GM12878 (cell line): Measurements from ENCODE around the gene STK32B. TPM values are rescaled to one million over a fixed set of nuclear protein-coding genes. Genes with fewer than 3 reads are reported as not detected.

Experiments
- ATAC-seq: fragments of 200-7000 bp; cut with Tn5 transposase; 3 replicates; pipeline ENCODE4 v1.9.1; 2020; ENCODE audit warnings: mild to moderate bottlenecking, moderate library complexity
- BruUV-seq: library from RNA; stranded (reverse); fragments of 400-500 nt; replicated peaks from 2 replicates; lab custom pipeline; 2021; lab: Mats Ljungman, UMichigan
- CTCF ChIA-PET: fragments of 300-600 bp; sonication (Branson Sonifier 250); formaldehyde crosslinking; extraction: SDS; loops from one replicate; lab custom pipeline; 2021; ENCODE audit warnings: inconsistent platforms; lab: Yijun Ruan, JAX
- POLR2A ChIA-PET: fragments of 350-600 bp; formaldehyde crosslinking; extraction: SDS; loops from one replicate; lab custom pipeline; 2021; ENCODE audit warnings: inconsistent platforms; lab: Charles Lee
- RAD21 ChIA-PET: fragments of 300-600 bp; sonication (Branson Sonifier 250); formaldehyde crosslinking; loops from one replicate; lab custom pipeline; 2023; ENCODE audit warnings: antibody characterized with exemption; ENCODE audit not compliant: unreplicated experiment; lab: Charles Lee
- SMC1A ChIA-PET: fragments of 300-600 bp; sonication (Branson Sonifier 250); formaldehyde crosslinking; loops from one replicate; lab custom pipeline; 2023; ENCODE audit not compliant: unreplicated experiment, uncharacterized antibody; lab: Charles Lee
- DNase-seq: peaks from one replicate; pipeline ENCODE4 v3.0.0-alpha.2; 2011; ENCODE audit warnings: low read depth, low spot score
- FAIRE-seq: peaks from 3 replicates; lab custom pipeline; 2011; peaks lifted over from hg19 to GRCh38; lab: Jason Lieb, UNC
- H2AFZ ChIP-seq: 2 replicates; pipeline ENCODE4 v1.6.0; 2011; ENCODE audit warnings: low read depth, low read length, control low read depth; ENCODE audit not compliant: control insufficient read depth
- H3K27ac ChIP-seq: 2 replicates; pipeline ENCODE4 v1.5.1; 2011; ENCODE audit warnings: control low read depth; ENCODE audit not compliant: control insufficient read depth, insufficient read depth
- H3K27me3 ChIP-seq, 2 experiments: replicated peaks in 1 of 2; 2 replicates each; pipeline versions ENCODE4 v1.6.0 to v1.6.1; 2011; ENCODE audit warnings: low read length in 1 of 2; ENCODE audit not compliant: control insufficient read depth in 2 of 2, insufficient read depth in 2 of 2
- H3K36me3 ChIP-seq, 2 experiments: 2 replicates each; pipeline ENCODE4 v1.5.1; 2011; ENCODE audit warnings: low read length in 1 of 2; ENCODE audit not compliant: control insufficient read depth in 2 of 2, insufficient read depth in 2 of 2
- H3K4me1 ChIP-seq: 2 replicates; pipeline ENCODE4 v1.6.1; 2011; ENCODE audit warnings: mild to moderate bottlenecking, low read length, moderate library complexity, mixed read lengths; ENCODE audit not compliant: control insufficient read depth, insufficient read depth
- H3K4me2 ChIP-seq: 2 replicates; pipeline ENCODE4 v1.6.0; 2011; ENCODE audit warnings: control low read depth; ENCODE audit not compliant: control insufficient read depth, insufficient read depth
- H3K4me3 ChIP-seq: fragments of 200-600 bp; sonication (generic); 2 replicates; pipeline ENCODE4 v1.5.1; 2016
- H3K79me2 ChIP-seq: 2 replicates; pipeline ENCODE4 v1.6.0; 2011; ENCODE audit warnings: low read length; ENCODE audit not compliant: control insufficient read depth, insufficient read depth
- H3K9ac ChIP-seq: 2 replicates; pipeline ENCODE4 v1.8.0; 2011; ENCODE audit warnings: low read length, control low read depth, mixed read lengths; ENCODE audit not compliant: control insufficient read depth, insufficient read depth
- H3K9me3 ChIP-seq: replicated peaks from 3 replicates; pipeline ENCODE4 v1.5.1; 2011; ENCODE audit warnings: mild to moderate bottlenecking, low read length; ENCODE audit not compliant: control insufficient read depth, insufficient read depth
- H4K20me1 ChIP-seq: 2 replicates; pipeline ENCODE4 v1.6.0; 2011; ENCODE audit not compliant: control insufficient read depth, insufficient read depth
- CBX5 ChIP-seq: sonication (generic); IDR thresholded peaks from 2 replicates; pipeline ENCODE4 v1.6.1; 2016; ENCODE audit warnings: low read depth, moderate library complexity, mild to moderate bottlenecking, inconsistent platforms
- CHD1 ChIP-seq: IDR thresholded peaks from 2 replicates; pipeline ENCODE4 v1.6.1; 2012; ENCODE audit warnings: low read depth, low read length, improper control_type of control experiment
- DPF2 ChIP-seq: fragments of 450-650 bp; IDR thresholded peaks from 2 replicates; pipeline ENCODE4 v1.6.1; 2017; ENCODE audit warnings: mild to moderate bottlenecking
- EED ChIP-seq: sonication (generic); IDR thresholded peaks from 2 replicates; pipeline ENCODE4 v1.6.1; 2016; ENCODE audit warnings: antibody characterized with exemption, low read depth
- JUNB ChIP-seq: IDR thresholded peaks from 2 replicates; pipeline ENCODE4 v1.6.1; 2016; ENCODE audit warnings: antibody characterized with exemption, mild to moderate bottlenecking
- MEF2A ChIP-seq: IDR thresholded peaks from 2 replicates; pipeline ENCODE4 v1.6.1; 2011; ENCODE audit warnings: low read depth, mild to moderate bottlenecking, low read length, moderate library complexity; ENCODE audit not compliant: insufficient read depth
- PBX3 ChIP-seq: IDR thresholded peaks from 2 replicates; pipeline ENCODE4 v1.6.1; 2011; ENCODE audit warnings: mild to moderate bottlenecking, low read depth, low read length, moderate library complexity; ENCODE audit not compliant: insufficient replicate concordance
- PML ChIP-seq: IDR thresholded peaks from 2 replicates; pipeline ENCODE4 v1.6.1; 2012; ENCODE audit warnings: low read length, inconsistent platforms
- RB1 ChIP-seq: fragments of 450-650 bp; formaldehyde crosslinking; IDR thresholded peaks from 2 replicates; pipeline ENCODE4 v1.6.1; 2017; ENCODE audit warnings: mild to moderate bottlenecking, borderline replicate concordance
- SMARCA5 ChIP-seq: fragments of 450-650 bp; IDR thresholded peaks from 2 replicates; pipeline ENCODE4 v1.6.1; 2017; ENCODE audit warnings: mild to moderate bottlenecking
- SMC3 ChIP-seq: IDR thresholded peaks from 2 replicates; pipeline ENCODE4 v1.6.1; 2011; ENCODE audit warnings: low read length, improper control_type of control experiment, borderline replicate concordance
- TCF3 ChIP-seq: IDR thresholded peaks from 2 replicates; pipeline ENCODE4 v1.6.1; 2012; ENCODE audit warnings: low read depth, mild to moderate bottlenecking, low read length, borderline replicate concordance; ENCODE audit not compliant: insufficient read depth
- ZNF384 ChIP-seq: IDR thresholded peaks from 2 replicates; pipeline ENCODE4 v1.6.1; 2012; ENCODE audit warnings: low read depth, mild to moderate bottlenecking, low read length, improper control_type of control experiment, borderline replicate concordance
- WGBS: methylation state at CpG from one replicate; pipeline ENCODE4 v1.1.6; 2016; ENCODE audit warnings: low lambda C conversion rate; ENCODE audit not compliant: insufficient replicate concordance, insufficient coverage; ENCODE audit errors: missing lambda C conversion rate; 5-methylcytosine and 5-hydroxymethylcytosine counted together
- in situ Hi-C: fragments of 300-500 bp; cut with MboI; formaldehyde crosslinking; loops from 9 replicates; pipeline ENCODE4 v1.14.3; 2018; ENCODE audit warnings: mixed read lengths
- intact Hi-C: fragments of 100-400 bp; cut with micrococcal nuclease; formaldehyde crosslinking; loops from one replicate; pipeline ENCODE4 v1.14.2; 2022; ENCODE audit not compliant: unreplicated experiment
- polyA plus RNA-seq, 11 experiments: library from polyadenylated mRNA; depleted of rRNA in 4 of 11; unstranded in 6 of 11; stranded (reverse) in 5 of 11; fragments of >200 nt; fragmentation: Nextera tagmentation in 4 of 11; fragmentation: Illumina TruSeq in 1 of 11; extraction: Ambion mirVana in 4 of 11; extraction: Trizol in 1 of 11; gene quantifications; 1 replicate in 1 of 11; 2 replicates in 10 of 11; pipeline versions ENCODE4 v1.2.1 to v1.2.3, GENCODE V29; 2011 to 2016; ENCODE audit warnings: inconsistent platforms in 2 of 11, missing spikeins in 2 of 11, low read depth in 1 of 11
- total RNA-seq, 4 experiments: library from RNA; depleted of rRNA in 3 of 4; stranded (reverse); fragments of >200 nt in 3 of 4; fragmentation: Illumina TruSeq in 1 of 4; extraction: Trizol in 1 of 4; gene quantifications; 2 replicates each; pipeline versions ENCODE4 v1.2.1 to v1.2.3, GENCODE V29; 2013 to 2021
- TF ChIP-seq, protein P1 (sequence below): fragments of 450-650 bp; IDR thresholded peaks from 2 replicates; pipeline ENCODE4 v1.6.1; 2017; ENCODE audit warnings: antibody characterized with exemption, mild to moderate bottlenecking, moderate library complexity

Gene STK32B
- total and polyA plus RNA-seq, 10 of the 15 experiments (the other 5 are each of a cell fraction or from before 2014, with no cell fraction given): 0.04 to 0.12 (median 0.08) TPM; not detected in 7

GRCh38 chr4:5069901-5070300 is 18.6 kb downstream of the STK32B start:
- Histone ChIP-seq H3K4me2 (no peak overlapping the region), H3K9ac (no peak overlapping the region), H3K9me3 (peaks cover 2% of the 10 kb centered on the region; the same call in 2 of the 3 replicates), H3K27me3 (no peaks in the 10 kb centered on the region), H3K79me2 (no peaks in the 10 kb centered on the region), H2AFZ (no peak overlapping the region), H3K27ac (no peak overlapping the region), H3K4me3 (no peak overlapping the region), H3K36me3 (no peaks in the 10 kb centered on the region)
- FAIRE-seq (no peak), ATAC-seq (no peak), DNase-seq (no peak)
- CTCF ChIA-PET: no interaction called here
- in situ Hi-C loops (no loop called here), intact Hi-C loops (no loop called here)
- POLR2A ChIA-PET: no interaction called here
- RAD21 ChIA-PET: no interaction called here
- no TSS peak for BruUV-seq
- SMC1A ChIA-PET: no interaction called here
- TF ChIP-seq MEF2A: no peak
- no peak for TF ChIP-seq DPF2
- no peak for TF ChIP-seq EED
- TF ChIP-seq TCF3: no peak
- no peak for TF ChIP-seq PML
- TF ChIP-seq RB1: no peak
- TF ChIP-seq, all 136 proteins: peak for 0
- WGBS: 17% methylated on average over 5 of the region's 5 CpGs
- Histone ChIP-seq H4K20me1 (no peaks in the 10 kb centered on the region), H3K4me1 (no peaks in the 10 kb centered on the region)

DNA sequence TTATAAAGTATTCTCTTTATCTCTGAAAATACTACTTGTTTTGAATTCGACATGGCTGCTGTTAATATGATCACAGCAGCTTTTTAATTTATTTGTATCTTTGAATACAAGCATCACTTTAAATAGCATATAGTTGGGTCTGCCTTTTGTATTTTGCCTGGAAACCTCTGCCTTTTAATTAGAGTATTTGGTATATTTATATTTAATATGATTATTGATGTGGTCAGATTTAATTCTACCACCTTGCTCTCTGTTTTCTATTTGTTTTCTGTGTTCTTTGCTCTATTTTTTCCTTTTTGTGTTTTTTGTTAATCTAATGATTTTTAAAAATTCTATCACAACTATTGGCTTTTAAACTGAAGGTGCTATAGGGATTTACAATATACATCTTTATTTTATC is 21.7 kb downstream of the STK32B start:
- H3K9ac ChIP-seq: no peak overlapping the region
- TF ChIP-seq CBX5: no peak
- no peak for TF ChIP-seq SMC3
- no peak for TF ChIP-seq CHD1
- no peak for TF ChIP-seq MEF2A
- no peak for TF ChIP-seq ZNF384
- TF ChIP-seq, protein P1, sequence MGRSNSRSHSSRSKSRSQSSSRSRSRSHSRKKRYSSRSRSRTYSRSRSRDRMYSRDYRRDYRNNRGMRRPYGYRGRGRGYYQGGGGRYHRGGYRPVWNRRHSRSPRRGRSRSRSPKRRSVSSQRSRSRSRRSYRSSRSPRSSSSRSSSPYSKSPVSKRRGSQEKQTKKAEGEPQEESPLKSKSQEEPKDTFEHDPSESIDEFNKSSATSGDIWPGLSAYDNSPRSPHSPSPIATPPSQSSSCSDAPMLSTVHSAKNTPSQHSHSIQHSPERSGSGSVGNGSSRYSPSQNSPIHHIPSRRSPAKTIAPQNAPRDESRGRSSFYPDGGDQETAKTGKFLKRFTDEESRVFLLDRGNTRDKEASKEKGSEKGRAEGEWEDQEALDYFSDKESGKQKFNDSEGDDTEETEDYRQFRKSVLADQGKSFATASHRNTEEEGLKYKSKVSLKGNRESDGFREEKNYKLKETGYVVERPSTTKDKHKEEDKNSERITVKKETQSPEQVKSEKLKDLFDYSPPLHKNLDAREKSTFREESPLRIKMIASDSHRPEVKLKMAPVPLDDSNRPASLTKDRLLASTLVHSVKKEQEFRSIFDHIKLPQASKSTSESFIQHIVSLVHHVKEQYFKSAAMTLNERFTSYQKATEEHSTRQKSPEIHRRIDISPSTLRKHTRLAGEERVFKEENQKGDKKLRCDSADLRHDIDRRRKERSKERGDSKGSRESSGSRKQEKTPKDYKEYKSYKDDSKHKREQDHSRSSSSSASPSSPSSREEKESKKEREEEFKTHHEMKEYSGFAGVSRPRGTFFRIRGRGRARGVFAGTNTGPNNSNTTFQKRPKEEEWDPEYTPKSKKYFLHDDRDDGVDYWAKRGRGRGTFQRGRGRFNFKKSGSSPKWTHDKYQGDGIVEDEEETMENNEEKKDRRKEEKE: no peak
- no peak for TF ChIP-seq JUNB
- TF ChIP-seq PBX3: no peak
- TF ChIP-seq SMARCA5: no peak

More for the DNA sequence above, 21.7 kb downstream of the STK32B start:
- WGBS: 0% methylated on average over 1 of the region's 1 CpG
- no peaks in the 10 kb centered on the region for H4K20me1 ChIP-seq
- no peaks in the 10 kb centered on the region for H3K27me3 ChIP-seq
- no peak overlapping the region for H2AFZ ChIP-seq
- no peaks in the 10 kb centered on the region for H3K79me2 ChIP-seq
- SMC1A ChIA-PET: no interaction called here
- DNase-seq: no peak
- no peak overlapping the region for H3K27ac ChIP-seq
- H3K4me3 ChIP-seq: no peak overlapping the region
- CTCF ChIA-PET: no interaction called here
- POLR2A ChIA-PET: no interaction called here
- intact Hi-C loops: no loop called here
- H3K9me3 ChIP-seq: no peaks in the 10 kb centered on the region; the same call in 1 of the 3 replicates
- in situ Hi-C loops: no loop called here
- no peaks in the 10 kb centered on the region for H3K4me1 ChIP-seq
- ATAC-seq: no peak
- no TSS peak for BruUV-seq
- RAD21 ChIA-PET: no interaction called here
- no peak overlapping the region for H3K4me2 ChIP-seq
- FAIRE-seq: no peak
- no peaks in the 10 kb centered on the region for H3K36me3 ChIP-seq
